GM21619 (cell line): ENCODE data around the gene NMNAT2.

Experiments used
- ATAC-seq: cut with Tn5 transposase; IDR thresholded peaks from one replicate; pipeline ENCODE4 v1.9.1; 2021; ENCODE audit not compliant: unreplicated experiment

NMNAT2 gene

GRCh38 chr1:183270541-183271141 is 147.5 kb downstream of the NMNAT2 start:
- ATAC-seq = no peak

DNA sequence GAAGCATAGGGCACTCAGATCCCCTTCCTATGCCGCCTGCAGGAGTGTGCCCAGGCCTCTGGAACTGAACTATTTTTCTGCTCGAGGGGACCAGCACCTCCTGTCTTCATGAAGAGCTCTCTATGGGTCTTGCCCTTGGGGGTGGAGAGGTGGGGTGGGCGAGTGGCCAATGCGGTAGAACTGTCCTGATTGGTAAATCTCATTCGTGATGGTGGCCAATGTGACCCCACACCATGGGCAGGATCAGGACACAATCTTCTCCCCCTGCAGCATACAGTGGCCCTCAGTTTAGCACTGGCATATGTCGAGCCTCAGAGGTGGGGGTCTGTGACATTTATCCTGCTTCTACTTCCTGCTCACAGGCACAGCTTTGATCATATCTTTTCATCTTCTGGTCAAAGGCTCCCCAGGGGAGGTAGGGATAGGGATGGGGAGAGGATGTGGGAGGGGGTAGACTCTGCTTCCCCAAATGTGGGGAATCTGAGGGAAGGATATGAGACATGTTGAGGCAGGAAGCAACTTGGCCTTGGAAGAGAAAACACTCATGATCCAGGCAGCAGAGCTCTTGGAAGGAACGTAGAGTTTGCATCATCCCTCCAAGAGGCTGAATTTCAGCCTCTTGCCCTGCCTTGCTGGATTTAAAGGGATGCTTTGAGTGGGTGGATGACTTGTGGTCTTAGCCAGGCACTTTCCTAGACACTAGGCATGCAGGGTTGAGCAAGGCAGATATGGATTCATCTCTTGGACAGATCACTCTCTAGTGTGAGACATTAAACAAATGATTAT is 150.3 kb downstream of the NMNAT2 start:
- no peak for ATAC-seq

DNA sequence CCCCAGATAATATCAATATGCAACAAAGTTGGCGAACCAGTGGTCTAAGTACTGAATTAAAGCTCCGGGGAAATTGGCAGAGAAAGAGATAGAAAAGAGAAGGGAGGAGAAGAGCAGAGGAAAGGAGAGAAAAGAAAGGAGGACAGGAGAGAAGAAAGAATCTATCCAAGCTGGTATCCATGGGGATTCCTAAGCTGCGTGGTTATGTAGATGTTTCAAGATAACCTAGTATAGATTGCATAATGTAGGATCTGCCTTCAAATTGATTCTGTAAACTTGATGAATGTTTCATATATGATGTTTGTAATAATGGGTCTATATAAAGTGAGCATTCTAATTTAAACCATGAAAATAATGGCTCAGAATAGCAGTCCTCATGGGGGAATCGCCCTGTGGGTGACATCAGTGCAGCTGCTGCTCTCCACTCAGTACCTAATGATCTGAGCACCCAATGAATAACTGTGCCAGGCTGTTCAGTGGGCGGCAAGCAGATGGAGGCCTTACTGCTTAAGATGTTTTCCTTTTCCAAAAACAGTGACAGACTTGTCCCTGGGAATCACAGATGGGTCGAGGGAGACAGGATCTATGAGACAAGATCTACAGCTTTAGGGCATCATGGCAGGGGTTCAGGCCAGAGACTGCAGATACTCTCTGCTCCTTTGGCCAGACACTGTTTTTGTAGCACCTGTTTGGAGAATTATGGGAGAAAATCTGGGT is 154.1 kb downstream of the NMNAT2 start:
- no peak for ATAC-seq

- no peak for ATAC-seq
Measured at GRCh38 chr1:183262628-183263200, 155.5 kb downstream of the NMNAT2 start.

DNA sequence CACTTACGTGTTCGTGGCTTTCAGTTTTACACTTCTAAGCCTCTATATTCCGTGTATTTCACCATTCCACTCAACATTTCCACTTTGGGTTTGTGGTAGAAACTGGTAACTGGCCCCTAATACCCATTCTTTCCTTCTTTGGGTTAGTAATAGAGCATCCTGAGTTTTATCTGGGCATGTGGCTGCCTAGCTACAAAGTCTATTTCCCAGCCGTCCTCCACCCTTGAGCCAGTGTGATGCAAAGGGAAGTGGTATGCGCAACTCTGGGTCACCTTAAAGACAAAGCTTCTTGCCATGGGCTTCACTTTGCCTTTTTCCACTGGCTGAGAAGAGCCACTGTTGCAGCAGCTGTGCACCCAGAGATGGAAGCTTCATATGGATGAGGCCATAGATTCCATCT is 158.3 kb downstream of the NMNAT2 start:
- ATAC-seq = no peak

GRCh38 chr1:183255073-183255472 is 163.1 kb downstream of the NMNAT2 start:
- no peak for ATAC-seq

DNA sequence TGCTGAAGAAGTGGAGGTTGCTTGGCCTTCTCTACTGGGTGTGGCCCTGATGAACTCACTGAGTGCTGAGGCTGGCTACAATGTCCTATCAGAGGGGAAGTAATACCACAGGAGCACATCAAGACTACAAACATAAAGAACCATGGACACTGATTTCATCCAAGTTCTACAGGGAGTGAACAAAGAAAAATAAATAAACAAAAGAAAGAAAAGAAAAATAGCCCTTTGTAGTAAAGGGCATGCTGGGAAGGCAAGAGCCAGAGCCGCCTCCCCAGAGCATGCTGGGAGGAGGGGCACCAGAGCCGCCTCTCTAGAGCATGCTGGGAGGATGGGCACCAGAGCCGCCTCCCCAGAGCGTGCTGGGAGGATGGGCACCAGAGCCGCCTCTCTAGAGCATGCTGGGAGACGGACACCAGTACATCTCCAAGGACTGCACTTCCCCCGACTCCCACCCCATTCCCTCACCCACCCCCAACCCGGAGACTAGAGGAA is 166.2 kb downstream of the NMNAT2 start:
- ATAC-seq = no peak

- no peak for ATAC-seq
Measured at GRCh38 chr1:183251101-183251958, 166.8 kb downstream of the NMNAT2 start.

- no peak for ATAC-seq
Measured at GRCh38 chr1:183249941-183250452, 168.2 kb downstream of the NMNAT2 start.

DNA sequence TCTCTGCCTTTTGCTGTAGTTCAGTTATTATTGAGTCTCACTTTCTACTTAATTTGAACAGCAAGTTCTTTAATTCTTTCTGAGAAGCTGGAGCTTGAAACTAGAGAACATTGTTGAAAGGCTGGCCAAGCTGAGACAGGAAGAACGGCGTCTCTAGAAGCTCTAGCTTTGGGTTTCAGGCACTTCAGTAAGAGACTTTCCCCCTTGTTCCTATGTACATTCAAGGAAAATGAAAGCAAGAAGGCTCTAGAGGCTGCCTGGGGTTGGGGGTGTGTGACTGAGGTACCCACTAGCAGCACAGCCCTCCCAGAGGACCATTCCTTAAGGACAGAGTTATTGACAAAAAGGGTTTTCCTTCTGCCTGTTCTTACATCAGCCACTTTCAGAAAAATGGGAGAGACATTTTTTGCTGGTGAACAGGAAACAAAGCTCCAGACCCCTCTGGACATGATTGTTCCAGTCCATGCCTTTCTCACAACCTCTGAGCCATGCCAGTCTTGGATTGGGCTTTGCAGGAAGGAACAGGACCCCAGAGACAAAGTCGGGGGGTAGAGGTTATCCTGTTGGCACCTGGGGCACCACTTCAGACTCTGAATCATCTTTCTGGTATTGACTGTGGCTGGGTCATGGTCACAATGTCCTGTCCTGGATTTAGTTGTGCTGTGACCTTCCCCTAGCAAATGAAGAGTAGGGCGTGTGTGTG is 169.0 kb downstream of the NMNAT2 start:
- no peak for ATAC-seq

- ATAC-seq = no peak
Measured at GRCh38 chr1:183247931-183248330, 170.2 kb downstream of the NMNAT2 start.

DNA sequence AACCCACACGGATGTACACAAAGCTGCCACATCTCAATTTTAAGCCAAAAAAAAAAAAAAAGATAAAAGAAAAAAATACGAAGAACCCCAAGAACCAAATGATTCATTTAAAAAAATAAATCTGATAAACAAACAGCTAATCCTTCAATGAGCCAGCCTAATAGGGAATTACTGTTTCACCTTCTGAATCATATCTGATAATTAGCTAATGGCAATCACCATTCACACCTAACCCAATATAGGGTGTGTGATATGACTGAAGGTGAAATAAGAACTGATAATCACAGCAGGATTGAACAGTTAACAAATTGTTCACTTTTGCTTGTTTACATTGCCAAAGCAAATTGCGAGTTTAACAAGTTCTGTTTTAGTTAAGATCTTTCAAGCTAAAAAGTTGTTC is 170.7 kb downstream of the NMNAT2 start:
- ATAC-seq = no peak

- ATAC-seq = no peak
Measured at GRCh38 chr1:183247066-183247465, 171.1 kb downstream of the NMNAT2 start.

DNA sequence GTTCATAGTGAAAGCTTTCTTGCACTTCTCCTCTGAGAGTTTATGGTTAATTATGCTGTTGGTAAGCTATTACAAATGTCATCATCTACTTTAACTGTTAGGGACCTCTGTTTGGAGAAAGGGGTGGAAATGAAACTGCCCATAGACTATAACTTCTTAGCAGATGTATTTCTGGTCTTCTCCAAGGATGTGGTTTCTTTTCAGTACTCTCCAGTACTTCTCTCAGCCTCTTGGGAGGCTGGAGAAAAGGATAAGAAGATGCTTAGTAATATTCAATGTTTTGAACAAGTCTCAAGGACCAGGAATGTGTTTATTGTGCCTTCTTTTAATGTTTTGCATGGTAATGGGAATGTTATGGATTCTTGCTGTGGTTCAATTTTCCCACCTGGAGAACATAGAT is 171.7 kb downstream of the NMNAT2 start:
- no peak for ATAC-seq

DNA sequence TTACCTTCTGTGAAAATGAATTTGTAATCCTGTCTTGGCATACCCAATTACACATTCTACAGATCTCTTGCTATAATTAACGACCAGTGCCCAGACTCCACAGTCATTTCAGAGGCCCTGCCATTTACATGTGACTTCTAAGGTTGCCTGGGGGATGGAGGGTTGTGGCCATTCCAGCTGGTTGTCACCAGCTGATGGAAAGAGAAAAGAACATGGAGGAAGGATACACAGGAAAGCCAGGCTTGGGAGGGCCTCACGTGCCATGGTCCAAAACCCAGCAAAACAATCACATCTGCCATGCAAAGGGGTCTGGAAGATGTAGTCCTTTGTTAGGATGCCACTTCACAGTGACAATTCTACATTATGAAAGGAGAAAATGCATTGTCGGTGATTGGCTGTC is 172.8 kb downstream of the NMNAT2 start:
- ATAC-seq = no peak

- ATAC-seq = no peak
Measured at GRCh38 chr1:183244466-183244865, 173.7 kb downstream of the NMNAT2 start.

DNA sequence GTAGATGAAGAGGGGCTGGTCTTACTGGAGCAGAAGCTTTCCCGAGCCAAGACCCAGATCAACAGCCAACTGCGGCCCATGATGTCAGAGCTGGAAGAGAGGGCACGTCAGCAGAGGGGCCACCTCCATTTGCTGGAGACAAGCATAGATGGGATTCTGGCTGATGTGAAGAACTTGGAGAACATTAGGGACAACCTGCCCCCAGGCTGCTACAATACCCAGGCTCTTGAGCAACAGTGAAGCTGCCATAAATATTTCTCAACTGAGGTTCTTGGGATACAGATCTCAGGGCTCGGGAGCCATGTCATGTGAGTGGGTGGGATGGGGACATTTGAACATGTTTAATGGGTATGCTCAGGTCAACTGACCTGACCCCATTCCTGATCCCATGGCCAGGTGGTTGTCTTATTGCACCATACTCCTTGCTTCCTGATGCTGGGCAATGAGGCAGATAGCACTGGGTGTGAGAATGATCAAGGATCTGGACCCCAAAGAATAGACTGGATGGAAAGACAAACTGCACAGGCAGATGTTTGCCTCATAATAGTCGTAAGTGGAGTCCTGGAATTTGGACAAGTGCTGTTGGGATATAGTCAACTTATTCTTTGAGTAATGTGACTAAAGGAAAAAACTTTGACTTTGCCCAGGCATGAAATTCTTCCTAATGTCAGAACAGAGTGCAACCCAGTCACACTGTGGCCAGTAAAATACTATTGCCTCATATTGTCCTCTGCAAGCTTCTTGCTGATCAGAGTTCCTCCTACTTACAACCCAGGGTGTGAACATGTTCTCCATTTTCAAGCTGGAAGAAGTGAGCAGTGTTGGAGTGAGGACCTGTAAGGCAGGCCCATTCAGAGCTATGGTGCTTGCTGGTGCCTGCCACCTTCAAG is 174.8 kb downstream of the NMNAT2 start:
- ATAC-seq = no peak

DNA sequence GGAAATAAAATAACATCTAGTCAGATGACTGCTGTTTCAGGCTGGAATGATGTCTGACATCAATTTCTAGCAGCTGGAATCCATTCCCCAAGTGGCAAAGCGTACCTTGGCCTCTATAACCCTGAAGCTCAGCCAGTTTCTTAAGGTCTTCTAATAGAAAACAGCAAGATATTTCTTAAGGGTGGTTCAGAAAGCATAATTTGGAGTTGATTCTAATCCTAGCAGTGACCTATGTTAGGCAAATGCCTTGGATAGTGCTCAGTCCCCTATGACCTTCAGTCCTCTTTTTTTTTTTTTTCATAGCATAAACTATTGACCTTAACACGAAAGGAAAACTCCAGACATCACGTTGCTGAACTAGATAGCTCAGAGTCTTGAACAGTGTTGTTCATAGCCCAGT is 175.6 kb downstream of the NMNAT2 start:
- ATAC-seq = no peak

GRCh38 chr1:183241471-183241870 is 176.7 kb downstream of the NMNAT2 start:
- no peak for ATAC-seq
